ENCODE results near the gene IL13.

DNA sequence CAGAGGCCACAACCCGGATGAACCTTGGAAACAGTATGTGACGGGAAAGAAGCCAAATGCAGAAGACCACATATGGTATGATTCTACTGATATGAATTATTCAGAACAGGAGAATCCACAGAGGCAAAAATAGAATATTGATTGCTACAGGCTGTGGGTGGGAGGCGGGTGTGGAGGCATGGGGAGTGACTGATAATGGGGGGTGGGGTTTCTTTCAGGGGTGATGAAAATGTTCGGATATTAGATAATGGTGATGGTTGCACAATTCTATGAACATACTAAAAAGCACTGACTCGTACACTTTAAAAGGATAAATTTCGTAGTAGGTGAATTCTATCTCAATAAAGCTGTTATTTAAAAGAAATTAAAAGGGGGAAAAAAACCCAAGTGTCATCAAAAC, 26.5 kb downstream of the IL13 start:
- TF ChIP-seq, protein P1, sequence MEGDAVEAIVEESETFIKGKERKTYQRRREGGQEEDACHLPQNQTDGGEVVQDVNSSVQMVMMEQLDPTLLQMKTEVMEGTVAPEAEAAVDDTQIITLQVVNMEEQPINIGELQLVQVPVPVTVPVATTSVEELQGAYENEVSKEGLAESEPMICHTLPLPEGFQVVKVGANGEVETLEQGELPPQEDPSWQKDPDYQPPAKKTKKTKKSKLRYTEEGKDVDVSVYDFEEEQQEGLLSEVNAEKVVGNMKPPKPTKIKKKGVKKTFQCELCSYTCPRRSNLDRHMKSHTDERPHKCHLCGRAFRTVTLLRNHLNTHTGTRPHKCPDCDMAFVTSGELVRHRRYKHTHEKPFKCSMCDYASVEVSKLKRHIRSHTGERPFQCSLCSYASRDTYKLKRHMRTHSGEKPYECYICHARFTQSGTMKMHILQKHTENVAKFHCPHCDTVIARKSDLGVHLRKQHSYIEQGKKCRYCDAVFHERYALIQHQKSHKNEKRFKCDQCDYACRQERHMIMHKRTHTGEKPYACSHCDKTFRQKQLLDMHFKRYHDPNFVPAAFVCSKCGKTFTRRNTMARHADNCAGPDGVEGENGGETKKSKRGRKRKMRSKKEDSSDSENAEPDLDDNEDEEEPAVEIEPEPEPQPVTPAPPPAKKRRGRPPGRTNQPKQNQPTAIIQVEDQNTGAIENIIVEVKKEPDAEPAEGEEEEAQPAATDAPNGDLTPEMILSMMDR (IDR thresholded peaks at IDR 0.05): no peak
- TF ChIP-seq POLR2A (IDR thresholded peaks at IDR 0.05): no peak
- no peak for TF ChIP-seq EP300 (IDR thresholded peaks at IDR 0.05)

All from tibial nerve (tissue), 4 donors.